ENCODE measurements around the gene SFRP5.

GRCh38 chr10:97764519-97764931, 7.3 kb downstream of the SFRP5 start:
- TF ChIP-seq TCF12 (IDR thresholded peaks at IDR 0.05; ENCODE audit: low read depth) = no peak
- no peak for TF ChIP-seq YY1 (IDR thresholded peaks at IDR 0.05; ENCODE audit: low read depth)
- TF ChIP-seq, protein P1, sequence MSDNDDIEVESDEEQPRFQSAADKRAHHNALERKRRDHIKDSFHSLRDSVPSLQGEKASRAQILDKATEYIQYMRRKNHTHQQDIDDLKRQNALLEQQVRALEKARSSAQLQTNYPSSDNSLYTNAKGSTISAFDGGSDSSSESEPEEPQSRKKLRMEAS (IDR thresholded peaks at IDR 0.05) = no peak
- TF ChIP-seq NFIC (IDR thresholded peaks at IDR 0.05) = no peak
- no peak for TF ChIP-seq REST (IDR thresholded peaks at IDR 0.05; ENCODE audit: low read depth)
- no peak for TF ChIP-seq EP300 (IDR thresholded peaks at IDR 0.05; ENCODE audit: borderline replicate concordance)
- TF ChIP-seq ZBTB7A (IDR thresholded peaks at IDR 0.05; ENCODE audit: low read depth) = no peak
- TF ChIP-seq RAD21 (IDR thresholded peaks at IDR 0.05; ENCODE audit: low read depth) = no peak

Data from Ishikawa (cell line).